ENCODE results near the gene COQ8A. TPM values are rescaled to one million over a fixed set of nuclear protein-coding genes. Genes with fewer than 3 reads are reported as not detected.

The COQ8A gene
- polyA plus RNA-seq, 1 of the 3 experiments (the other 2 are of a cell fraction) = 11.8 TPM

DNA sequence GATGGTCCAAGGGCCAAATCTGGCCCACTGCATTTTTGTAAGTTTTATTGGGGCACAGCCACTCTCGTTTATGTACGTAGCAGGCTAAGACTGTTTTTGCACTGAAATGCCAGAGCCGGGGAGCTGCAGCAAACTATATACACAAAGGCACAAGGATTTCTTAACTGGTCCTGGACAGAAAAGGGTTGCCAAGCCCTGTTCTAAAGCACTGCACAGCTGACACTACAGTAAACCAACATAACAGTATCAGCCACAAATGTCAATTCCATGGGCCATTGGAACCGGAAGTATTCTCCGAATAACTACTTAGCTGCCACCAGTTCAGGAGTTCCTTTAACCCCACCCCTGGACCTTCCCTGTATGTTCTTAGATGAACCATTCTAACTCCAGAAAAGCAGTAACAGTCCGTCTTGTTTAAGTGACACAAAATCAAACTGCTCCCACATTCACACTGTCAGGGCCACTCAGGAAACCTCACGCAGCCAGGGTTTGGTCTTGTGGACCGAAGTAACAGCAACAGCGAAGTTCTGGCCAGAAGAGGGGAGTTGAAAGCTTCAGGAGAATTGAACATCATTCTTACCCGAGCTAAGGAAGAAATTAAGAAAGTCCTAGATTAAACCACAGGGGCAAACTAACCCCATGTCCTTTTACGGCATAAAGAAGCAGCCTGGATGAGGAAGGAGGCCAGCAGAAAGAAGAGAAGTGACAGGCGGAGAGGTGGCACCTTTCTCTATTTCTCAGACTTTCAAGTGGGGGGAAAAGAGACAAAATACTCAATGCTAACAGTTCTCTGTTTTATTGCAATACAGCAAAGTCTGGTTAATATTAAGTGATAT is 49.2 kb downstream of the COQ8A start:
- POLR2A ChIA-PET = no interaction called here
- Histone ChIP-seq H3K79me2 (ENCODE audit: insufficient read depth) (no peaks in the 10 kb centered on the region), H3F3A (replicated peaks; ENCODE audit: insufficient read depth) (no peaks in the 10 kb centered on the region), H3K27me3 (ENCODE audit: insufficient read depth) (no peaks in the 10 kb centered on the region), H3K4me2 (no peak overlapping the region), H3K4me1 (ENCODE audit: control insufficient read depth in 1 of 2, insufficient read depth in 2 of 2, low read depth in 1 of 2, low read length in 1 of 2) (peaks cover 0 to 6% of the 10 kb centered on the region in 2 experiments; a peak in 2 of 4 replicates), H3K9me2 (no peaks in the 10 kb centered on the region), H3K27ac (ENCODE audit: low read depth in 2 of 2, low read length in 1 of 2) (no peak overlapping the region), H3K9me3 (no peaks in the 10 kb centered on the region), H2AFZ (ENCODE audit: low read depth) (no peak overlapping the region), H3K4me3 (ENCODE audit: low read depth in 2 of 2, low read length in 1 of 2) (no peak overlapping the region), H3K9ac (no peak overlapping the region), H4K20me1 (ENCODE audit: insufficient read depth) (no peaks in the 10 kb centered on the region), H3K36me3 (replicated peaks in 1 of 2; ENCODE audit: control insufficient read depth in 1 of 2, insufficient read depth in 2 of 2, low read length in 1 of 2) (peaks cover 0 to 60% of the 10 kb centered on the region in 2 experiments)
- TF ChIP-seq SIN3A (IDR thresholded peaks at IDR 0.05; ENCODE audit: borderline replicate concordance, low read depth, low read length) = no peak
- TF ChIP-seq, protein P1, sequence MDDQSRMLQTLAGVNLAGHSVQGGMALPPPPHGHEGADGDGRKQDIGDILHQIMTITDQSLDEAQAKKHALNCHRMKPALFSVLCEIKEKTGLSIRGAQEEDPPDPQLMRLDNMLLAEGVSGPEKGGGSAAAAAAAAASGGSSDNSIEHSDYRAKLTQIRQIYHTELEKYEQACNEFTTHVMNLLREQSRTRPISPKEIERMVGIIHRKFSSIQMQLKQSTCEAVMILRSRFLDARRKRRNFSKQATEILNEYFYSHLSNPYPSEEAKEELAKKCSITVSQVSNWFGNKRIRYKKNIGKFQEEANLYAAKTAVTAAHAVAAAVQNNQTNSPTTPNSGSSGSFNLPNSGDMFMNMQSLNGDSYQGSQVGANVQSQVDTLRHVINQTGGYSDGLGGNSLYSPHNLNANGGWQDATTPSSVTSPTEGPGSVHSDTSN (IDR thresholded peaks at IDR 0.05) = no peak
- TF ChIP-seq, protein P2, sequence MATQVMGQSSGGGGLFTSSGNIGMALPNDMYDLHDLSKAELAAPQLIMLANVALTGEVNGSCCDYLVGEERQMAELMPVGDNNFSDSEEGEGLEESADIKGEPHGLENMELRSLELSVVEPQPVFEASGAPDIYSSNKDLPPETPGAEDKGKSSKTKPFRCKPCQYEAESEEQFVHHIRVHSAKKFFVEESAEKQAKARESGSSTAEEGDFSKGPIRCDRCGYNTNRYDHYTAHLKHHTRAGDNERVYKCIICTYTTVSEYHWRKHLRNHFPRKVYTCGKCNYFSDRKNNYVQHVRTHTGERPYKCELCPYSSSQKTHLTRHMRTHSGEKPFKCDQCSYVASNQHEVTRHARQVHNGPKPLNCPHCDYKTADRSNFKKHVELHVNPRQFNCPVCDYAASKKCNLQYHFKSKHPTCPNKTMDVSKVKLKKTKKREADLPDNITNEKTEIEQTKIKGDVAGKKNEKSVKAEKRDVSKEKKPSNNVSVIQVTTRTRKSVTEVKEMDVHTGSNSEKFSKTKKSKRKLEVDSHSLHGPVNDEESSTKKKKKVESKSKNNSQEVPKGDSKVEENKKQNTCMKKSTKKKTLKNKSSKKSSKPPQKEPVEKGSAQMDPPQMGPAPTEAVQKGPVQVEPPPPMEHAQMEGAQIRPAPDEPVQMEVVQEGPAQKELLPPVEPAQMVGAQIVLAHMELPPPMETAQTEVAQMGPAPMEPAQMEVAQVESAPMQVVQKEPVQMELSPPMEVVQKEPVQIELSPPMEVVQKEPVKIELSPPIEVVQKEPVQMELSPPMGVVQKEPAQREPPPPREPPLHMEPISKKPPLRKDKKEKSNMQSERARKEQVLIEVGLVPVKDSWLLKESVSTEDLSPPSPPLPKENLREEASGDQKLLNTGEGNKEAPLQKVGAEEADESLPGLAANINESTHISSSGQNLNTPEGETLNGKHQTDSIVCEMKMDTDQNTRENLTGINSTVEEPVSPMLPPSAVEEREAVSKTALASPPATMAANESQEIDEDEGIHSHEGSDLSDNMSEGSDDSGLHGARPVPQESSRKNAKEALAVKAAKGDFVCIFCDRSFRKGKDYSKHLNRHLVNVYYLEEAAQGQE (IDR thresholded peaks at IDR 0.05; ENCODE audit: low read depth, low read length) = no peak
- TF ChIP-seq YY1 (IDR thresholded peaks at IDR 0.05; ENCODE audit: low read depth) = no peak
- no peak for TF ChIP-seq NRF1 (IDR thresholded peaks at IDR 0.05; ENCODE audit: low read depth, low read length)
- TF ChIP-seq GATA2 (CRISPR knock-in tag; IDR thresholded peaks at IDR 0.05) = no peak
- TF ChIP-seq, protein P3, sequence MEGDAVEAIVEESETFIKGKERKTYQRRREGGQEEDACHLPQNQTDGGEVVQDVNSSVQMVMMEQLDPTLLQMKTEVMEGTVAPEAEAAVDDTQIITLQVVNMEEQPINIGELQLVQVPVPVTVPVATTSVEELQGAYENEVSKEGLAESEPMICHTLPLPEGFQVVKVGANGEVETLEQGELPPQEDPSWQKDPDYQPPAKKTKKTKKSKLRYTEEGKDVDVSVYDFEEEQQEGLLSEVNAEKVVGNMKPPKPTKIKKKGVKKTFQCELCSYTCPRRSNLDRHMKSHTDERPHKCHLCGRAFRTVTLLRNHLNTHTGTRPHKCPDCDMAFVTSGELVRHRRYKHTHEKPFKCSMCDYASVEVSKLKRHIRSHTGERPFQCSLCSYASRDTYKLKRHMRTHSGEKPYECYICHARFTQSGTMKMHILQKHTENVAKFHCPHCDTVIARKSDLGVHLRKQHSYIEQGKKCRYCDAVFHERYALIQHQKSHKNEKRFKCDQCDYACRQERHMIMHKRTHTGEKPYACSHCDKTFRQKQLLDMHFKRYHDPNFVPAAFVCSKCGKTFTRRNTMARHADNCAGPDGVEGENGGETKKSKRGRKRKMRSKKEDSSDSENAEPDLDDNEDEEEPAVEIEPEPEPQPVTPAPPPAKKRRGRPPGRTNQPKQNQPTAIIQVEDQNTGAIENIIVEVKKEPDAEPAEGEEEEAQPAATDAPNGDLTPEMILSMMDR (IDR thresholded peaks at IDR 0.05) = no peak
- no peak for TF ChIP-seq JUND (IDR thresholded peaks at IDR 0.05)
- TF ChIP-seq MXI1 (IDR thresholded peaks at IDR 0.05; ENCODE audit: low read depth, low read length) = no peak
- TF ChIP-seq GABPA (IDR thresholded peaks at IDR 0.05; ENCODE audit: low read depth) = no peak
- TF ChIP-seq IRF3 (IDR thresholded peaks at IDR 0.05; ENCODE audit: low read depth, low read length) = no peak
- WGBS (ENCODE audit: low lambda C conversion rate) = 95% methylated on average over 12 of the region's 12 CpGs
- CTCF ChIA-PET = no interaction called here
- no peak for DNase-seq
